Kidney tubule cell (primary cell): ENCODE data around the gene DUSP12.
"Not testable (repeated sequence)": the region's sequence is repeated elsewhere in the genome, so short reads cannot be mapped to it uniquely, and the experiment has no call there.

Experiments
- DNase-seq: peaks from one replicate; pipeline ENCODE4 v3.0.0-alpha.2; 2018; ENCODE audit warnings: low spot score

Gene DUSP12

GRCh38 chr1:161749509-161750407 is at the start of gene DUSP12:
DUSP12 (plus strand) TSS chr1:161749786; CDS start chr1:161749802, 16 bp downstream.
- peak; percentile 97 for DNase-seq

GRCh38 chr1:161702250-161702649 is 47.3 kb upstream of the DUSP12 start:
- peak; percentile 89 for DNase-seq

GRCh38 chr1:161705537-161705936 is 44.0 kb upstream of the DUSP12 start:
- DNase-seq = no peak

DNA sequence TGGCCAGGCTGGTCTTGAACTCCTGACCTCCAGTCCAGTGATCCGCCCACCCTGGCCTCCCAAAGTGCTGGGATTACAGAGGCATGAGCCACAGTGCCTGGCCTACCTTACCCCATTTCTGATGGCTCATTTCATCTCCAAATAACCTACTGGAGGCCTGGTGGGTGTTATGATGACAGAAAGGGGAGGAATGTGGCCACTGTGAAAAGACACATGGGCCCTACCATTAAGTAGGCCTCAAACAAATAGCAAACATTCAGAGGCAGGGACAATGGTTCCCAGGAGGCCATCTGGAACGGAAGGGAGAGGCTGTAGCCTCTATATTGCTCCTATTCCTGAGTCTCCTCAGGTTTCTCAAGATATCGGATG is 43.5 kb upstream of the DUSP12 start:
- peak; percentile 87 for DNase-seq

- peak; percentile 98 for DNase-seq
These were observed 42.9 kb upstream of the DUSP12 start, which contains the start of gene FCRLA for GRCh38 chr1:161706482-161707347. FCRLA (plus strand) TSS chr1:161707229; CDS start chr1:161707265, 36 bp downstream.

DNA sequence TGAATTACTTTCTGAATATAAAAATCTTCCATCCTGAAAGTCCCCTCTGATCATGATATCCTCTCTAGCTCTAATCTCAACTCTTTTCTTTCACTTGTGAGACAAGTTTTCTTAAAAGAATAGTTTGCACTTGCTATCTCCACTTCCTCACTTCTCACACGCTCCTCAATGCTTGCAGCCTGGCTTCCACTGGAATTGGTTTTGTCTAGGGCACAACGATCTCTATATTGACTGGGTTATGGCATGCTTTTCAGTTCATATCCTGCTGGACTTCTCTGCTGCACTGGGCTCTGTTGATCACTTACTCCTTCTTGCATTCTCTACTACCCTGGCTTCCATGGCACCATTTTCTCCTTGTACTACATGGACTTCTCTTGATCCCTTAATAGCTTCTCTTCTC is 42.1 kb upstream of the DUSP12 start:
- no peak for DNase-seq

- DNase-seq = peak; percentile 8
These were observed 40.2 kb upstream of the DUSP12 start for GRCh38 chr1:161709373-161709772.

GRCh38 chr1:161710560-161710959 is 39.0 kb upstream of the DUSP12 start:
- DNase-seq = no peak

DNA sequence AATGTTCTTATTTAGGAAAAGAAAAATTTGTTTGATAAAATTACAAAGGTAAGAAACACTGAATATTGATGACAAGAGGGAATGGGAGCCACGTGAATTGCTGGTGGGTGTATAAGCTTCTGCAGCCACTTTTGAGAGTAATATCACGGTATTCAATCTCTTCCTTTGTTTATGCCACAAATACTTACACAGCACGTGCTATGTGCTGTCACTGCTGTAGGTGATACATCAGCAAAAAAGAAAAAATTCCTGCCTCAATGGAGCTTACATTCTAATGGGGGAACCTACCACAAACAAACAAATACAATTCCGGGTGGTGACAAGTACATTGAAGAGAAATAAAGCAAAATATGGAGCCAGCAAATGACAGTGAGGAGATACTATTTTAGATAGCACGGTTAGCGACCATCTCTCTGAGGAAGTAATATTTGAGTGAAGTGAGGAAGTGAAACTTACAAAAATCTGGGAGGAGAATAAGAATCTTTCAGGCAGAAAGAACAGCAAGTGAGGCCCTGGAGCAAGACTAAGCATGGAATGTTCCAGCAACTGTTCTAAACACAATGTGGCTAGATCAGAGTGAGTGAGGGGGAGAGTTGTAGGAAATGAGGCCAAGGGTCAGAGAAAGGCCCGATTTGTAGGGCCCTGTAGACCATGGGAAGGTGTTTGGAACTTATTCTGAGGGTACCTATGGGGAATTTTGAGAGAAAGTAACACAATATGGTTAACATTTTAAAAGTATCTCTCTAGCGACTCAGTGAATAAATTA is 30.8 kb upstream of the DUSP12 start:
- no peak for DNase-seq

DNA sequence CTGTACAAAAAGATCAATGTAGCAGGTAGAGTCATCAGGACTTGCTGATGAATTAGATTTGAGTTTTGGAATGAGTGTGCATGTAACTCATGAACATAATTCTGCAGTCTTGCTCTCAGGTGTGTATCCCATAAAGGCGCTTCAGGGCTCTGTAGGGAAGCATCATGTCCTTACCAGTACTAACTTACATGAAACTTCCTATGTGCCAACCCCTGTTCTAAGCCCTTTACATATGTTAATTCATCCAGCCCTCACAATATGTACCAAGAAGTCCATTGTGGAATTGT is 30.3 kb upstream of the DUSP12 start:
- DNase-seq = no peak

DNA sequence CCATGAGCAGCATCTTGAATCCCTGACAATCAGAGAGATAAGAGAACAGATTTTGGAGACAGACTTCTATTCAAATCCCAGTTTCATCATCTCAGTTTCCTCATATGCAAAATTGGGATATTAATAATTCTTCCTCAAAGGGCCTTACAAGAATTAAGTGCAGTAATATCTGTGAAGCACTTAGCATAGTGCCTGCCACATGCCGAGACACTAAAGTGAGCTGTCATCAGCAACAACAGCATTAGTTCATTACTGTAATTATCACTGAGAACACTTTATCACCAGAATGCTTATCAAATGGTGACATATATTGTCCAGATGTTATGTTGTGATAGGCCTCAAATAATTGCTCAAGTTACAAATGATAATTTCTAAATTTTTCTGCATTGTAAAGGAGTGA is 29.2 kb upstream of the DUSP12 start:
- no peak for DNase-seq

GRCh38 chr1:161720956-161721737 is 28.4 kb upstream of the DUSP12 start, which contains the start of gene FCRLB:
FCRLB (plus strand) TSS chr1:161721544; CDS start chr1:161722673, 1,129 bp downstream.
- DNase-seq = no peak

DNA sequence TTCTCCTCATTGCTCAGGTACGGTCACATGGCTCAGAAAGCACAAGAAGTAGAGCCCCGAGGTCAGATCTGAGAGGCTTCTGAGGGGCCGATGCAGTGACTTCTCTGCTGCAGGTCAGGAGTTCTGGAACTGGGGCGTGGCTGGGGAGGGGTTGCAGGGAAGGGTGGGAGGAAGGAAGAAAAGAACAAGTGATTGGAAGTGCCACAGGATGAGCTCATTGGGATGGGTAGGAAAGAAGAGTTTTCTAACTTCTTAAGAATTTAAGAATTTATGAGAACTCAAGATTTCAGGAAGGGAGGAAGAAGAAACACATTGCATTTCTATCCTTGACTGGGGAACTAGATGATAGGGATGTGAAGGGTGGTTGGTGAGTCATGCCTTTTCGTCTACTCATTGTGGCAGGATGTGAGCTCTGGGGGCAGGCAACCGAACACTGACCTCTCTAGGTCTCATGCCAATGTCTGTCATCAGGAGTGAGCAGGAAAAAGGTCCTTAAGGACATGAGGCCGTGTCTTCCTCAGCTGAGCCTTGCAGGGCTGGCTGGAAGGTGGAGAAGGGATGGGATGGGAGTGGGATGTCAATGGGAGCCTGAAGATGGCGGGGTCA is 27.7 kb upstream of the DUSP12 start:
- peak; percentile 92 for DNase-seq

DNA sequence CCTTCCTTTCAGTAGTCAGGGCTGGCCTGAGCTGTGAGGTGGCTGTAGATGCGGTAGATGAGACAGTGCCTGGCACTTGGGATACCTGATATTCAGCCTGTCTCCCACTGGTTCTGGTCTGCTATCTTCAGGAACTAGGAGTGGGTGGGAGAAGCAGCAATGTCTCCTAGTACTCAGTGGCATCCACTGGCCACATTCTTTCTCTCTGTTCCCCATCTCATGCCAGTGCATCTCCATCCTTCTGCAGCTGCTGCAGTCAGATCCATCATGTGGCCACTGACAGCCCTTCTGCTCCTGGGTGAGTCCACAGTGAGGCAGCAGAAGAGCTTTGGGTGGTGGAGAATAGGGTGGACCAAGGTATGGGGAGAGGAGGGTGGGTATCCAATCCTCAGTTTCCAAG is 27.2 kb upstream of the DUSP12 start:
- DNase-seq = no peak

GRCh38 chr1:161723459-161724141 is 26.0 kb upstream of the DUSP12 start:
- no peak for DNase-seq

DNA sequence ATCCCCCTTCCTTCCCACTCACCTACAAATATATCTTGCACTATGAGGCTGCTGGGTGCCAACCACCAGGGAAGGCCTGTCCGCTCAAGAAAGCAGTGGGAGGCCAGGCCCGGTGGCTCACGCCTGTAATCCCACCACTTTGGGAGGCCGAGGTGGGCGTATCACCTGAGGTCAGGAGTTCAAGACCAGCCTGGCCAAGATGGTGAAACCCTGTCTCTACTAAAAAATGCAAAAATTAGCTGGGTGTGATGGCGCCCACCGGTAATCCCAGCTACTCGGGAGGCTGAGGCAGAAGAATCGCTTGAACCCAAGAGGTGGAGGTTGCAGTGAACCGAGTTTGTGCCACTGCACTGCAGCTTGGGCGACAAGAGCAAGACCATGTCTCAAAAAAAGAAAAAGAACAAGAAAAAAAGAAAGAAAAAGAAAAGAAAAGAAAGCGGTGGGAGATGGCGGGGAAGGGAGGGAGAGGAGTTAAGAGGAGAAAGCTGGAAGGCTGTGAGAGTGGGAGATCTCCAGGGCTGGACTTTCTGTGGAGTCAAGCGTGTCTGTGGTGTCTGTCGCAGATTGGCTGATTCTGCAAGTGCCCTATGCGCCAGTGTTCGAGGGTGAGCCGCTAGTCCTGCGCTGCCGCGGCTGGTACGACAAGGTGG is 24.2 kb upstream of the DUSP12 start:
- DNase-seq = not testable (repeated sequence)

- DNase-seq = peak; percentile 54
These were observed 23.6 kb upstream of the DUSP12 start for GRCh38 chr1:161725908-161726472.

- DNase-seq = peak; percentile 83
These were observed 22.9 kb upstream of the DUSP12 start for GRCh38 chr1:161726473-161727255.
